Fibroblast of peridontal ligament (primary cell): Measurements from ENCODE around the gene DOCK3.
"Not testable (repeated sequence)": the region's sequence is repeated elsewhere in the genome, so short reads cannot be mapped to it uniquely, and the experiment has no call there.

ENCODE experiments used
- DNase-seq: peaks from one replicate; pipeline ENCODE4 v3.0.0-alpha.2; 2010; ENCODE audit errors: extremely low read depth

The DOCK3 gene

DNA sequence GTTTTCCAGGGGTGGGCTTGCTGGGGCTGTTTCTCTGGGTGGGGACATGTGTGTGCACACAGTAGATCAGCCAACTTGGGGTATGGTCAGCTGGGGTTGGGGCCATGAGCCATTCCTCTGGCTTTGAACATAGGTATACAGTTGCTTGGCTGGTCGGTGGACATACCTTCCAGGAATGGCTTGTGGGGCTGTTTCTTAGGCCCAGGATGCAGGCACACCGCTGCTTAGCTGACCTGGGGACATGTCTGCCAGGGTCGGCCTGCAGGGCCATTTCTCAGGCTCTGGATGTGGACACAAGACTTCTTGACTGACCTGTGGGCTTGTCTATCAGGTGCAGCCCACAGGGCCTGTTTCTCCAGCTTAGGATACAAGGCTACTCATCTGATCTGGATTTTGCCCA, 130.6 kb downstream of the DOCK3 start:
- DNase-seq = no peak

- no peak for DNase-seq
Observed at GRCh38 chr3:50806031-50806430, 131.3 kb downstream of the DOCK3 start.

- DNase-seq = no peak
Observed at GRCh38 chr3:50806806-50807205, 132.1 kb downstream of the DOCK3 start.

- no peak for DNase-seq
Observed at GRCh38 chr3:50807266-50807665, 132.5 kb downstream of the DOCK3 start.

- no peak for DNase-seq
Observed at GRCh38 chr3:50811893-50812292, 137.2 kb downstream of the DOCK3 start.

DNA sequence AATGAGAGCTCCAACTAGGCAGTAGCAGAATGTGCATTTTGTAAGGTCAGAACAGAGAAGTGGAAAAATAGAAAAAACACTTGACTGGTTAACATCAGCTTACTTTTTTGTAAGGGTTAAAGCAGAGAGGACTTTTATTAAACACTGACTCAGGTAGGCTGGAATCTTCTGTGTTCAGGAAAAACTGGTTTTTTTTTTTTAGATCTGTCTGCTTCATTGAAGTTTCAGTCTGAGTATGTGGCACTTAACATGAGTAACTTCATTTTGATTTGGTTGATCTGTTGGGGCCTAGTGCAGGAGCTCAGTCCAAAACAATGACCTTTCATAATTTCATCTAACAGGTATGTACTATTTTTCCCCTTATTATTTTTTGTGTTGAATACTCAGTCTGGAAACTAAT, 141.1 kb downstream of the DOCK3 start:
- no peak for DNase-seq

GRCh38 chr3:50816894-50817293, 142.2 kb downstream of the DOCK3 start:
- no peak for DNase-seq

DNA sequence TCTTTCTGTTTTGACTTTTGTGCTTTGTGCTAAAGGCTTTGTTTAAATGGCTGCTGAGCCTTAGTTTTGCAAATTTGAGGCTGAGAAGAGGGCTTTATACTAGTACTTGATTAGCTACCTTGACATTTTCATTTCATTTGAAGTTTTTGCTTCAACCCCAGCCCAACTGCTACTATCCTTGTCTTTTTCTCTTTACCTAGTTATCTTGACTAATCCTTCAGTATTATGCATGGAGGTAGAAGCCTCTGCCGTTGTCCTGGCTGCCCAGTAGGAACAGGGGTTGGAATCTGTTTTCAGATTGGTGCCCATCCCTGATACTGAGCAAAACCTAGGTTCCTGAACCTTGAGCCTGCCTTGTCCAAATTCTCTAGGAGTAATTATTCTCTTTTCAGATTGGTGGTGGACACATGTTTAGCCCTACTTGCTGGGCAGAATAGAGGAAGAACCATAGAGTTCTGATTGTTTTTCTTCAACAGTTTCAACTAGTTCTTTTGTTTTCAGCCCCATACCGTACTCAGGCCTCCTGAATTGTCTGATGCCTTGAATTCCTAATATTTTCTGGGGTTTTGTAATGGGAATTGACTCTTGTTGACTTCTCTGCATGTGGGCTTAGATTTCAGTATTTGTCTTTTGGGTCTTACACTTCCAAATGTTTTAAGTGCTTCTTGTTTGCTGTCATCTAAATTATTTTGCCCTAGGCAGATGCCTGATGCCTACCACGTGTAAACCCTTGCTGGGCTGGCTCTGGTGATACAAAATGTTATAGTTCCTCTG, 143.2 kb downstream of the DOCK3 start:
- no peak for DNase-seq

GRCh38 chr3:50819882-50820281, 145.2 kb downstream of the DOCK3 start:
- no peak for DNase-seq

GRCh38 chr3:50825841-50826240, 151.1 kb downstream of the DOCK3 start:
- no peak for DNase-seq

- no peak for DNase-seq
Observed at GRCh38 chr3:50830451-50830850, 155.7 kb downstream of the DOCK3 start.

DNA sequence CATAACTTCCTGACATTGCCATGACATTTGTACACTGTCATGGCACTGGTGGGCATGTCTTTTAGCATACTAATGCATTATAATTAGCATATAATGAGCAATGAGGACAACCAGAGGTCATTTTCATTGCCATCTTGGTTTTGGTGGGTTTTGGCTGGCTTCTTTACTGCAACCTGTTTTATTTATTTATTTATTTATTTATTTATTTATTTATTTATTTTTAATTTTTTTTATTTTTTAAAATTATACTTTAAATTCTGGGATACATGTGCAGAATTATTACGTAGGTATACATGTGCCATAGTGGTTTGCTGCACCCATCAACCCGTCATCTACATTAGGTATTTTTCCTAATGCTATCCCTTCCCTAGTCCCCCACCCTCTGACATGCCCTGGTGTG, 156.3 kb downstream of the DOCK3 start:
- DNase-seq = not testable (repeated sequence)

- DNase-seq = no peak
Observed at GRCh38 chr3:50840983-50841489, 166.3 kb downstream of the DOCK3 start.

- DNase-seq = no peak
Observed at GRCh38 chr3:50848308-50848707, 173.6 kb downstream of the DOCK3 start.

GRCh38 chr3:50850639-50851511, 176.1 kb downstream of the DOCK3 start:
- DNase-seq = no peak

DNA sequence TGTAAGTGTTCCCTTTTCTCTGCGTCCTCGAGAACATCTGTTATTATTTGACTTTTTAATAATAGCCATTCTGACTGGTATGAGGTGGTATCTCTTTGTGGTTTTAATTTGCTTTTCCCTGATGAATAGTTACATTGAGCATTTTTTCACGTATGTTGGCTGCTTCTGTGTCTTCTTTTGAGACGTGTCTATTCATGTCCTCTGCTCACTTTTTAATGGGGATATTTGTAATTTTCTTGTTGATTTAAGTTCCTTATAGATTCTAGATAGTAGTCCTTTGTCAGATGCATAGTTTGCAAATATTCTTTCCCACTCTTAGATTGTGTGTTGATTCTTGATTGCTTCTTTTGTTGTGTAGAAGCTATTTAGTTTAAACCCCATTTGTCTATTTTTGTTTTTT, 179.2 kb downstream of the DOCK3 start:
- DNase-seq = no peak

GRCh38 chr3:50862221-50862620, 187.5 kb downstream of the DOCK3 start:
- no peak for DNase-seq

DNA sequence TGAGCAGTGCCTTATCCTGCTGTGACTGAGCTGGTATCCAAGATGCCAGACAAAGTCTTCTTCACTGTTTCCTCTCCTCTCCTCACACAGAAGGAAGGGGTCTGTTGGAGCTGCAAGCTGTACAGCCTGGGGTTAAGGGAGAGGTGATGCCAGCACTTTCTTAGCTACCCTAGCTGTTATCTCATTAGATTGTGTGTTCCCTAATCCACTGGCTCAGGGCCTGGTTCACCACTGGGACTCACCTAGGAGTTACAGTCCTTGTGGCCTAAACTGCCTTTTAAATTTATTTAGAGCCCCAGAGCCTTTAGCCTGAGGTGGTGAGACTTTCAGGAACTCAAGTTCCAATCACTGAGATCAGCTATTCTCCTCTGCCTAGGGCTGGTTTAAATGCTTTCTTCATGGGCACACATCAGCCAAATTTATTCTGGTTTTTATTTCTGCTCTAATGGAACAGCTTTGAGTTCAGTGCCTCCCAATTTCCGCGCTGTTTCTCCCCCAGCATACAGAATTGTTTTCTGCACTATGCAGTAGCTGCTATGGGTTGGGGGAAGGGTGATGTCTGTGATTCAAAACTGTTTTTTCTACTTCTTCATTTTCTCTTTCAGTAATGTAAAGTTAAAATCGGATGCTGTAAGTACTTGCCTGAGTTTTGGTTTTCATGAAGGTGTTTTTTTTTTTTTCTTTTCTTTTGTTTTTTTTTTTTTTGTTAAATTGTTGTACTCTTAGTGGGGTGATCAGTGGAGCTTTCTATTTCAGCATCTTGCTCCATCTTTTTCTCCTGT, 198.8 kb downstream of the DOCK3 start:
- DNase-seq = no peak

DNA sequence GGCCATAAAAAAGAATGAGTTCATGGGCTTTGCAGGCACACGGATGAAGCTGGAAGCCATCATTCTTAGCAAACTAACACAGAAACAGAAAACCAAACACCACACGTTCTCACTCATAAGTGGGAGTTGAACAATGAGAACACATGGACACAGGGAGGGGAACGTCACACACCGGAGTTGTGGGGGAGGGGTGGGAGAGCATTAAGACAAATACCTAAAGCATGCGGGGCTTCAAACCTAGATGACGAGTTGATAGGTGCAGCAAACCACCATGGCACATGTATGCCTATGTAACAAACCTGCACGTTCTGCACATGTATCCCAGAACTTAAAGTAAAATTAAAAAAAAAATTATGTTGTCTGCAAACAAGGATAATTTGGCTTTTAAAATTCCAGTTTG, 200.1 kb downstream of the DOCK3 start:
- not testable (repeated sequence) for DNase-seq

GRCh38 chr3:50876947-50877346, 202.2 kb downstream of the DOCK3 start:
- DNase-seq = no peak

DNA sequence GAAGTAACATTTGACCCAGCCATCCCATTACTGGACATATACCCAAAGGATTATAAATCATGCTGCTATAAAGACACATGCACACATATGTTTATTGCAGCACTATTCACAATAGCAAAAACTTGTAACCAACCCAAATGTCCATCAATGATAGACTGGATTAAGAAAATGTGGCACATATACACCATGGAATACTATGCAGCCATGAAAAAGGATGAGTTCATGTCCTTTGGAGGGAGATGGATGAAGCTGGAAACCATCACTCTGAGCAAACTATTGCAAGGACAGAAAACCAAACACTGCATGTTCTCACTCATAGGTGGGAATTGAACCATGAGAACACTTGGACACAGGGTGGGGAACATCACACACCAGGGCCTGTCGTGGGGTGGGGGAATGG, 208.0 kb downstream of the DOCK3 start:
- not testable (repeated sequence) for DNase-seq

GRCh38 chr3:50883755-50884154, 209.0 kb downstream of the DOCK3 start:
- no peak for DNase-seq
